OCI-LY1 (cell line): ENCODE measurements around the gene STMN1.
A peak's percentile ranks its signal among the peaks of the same experiment; 100 is the strongest.

ENCODE experiments used
- H2AFZ ChIP-seq: fragments of 200-600 bp; sonication (generic), shearing (Covaris generic); 2 replicates; pipeline ENCODE4 v1.6.0; 2014; ENCODE audit warnings: antibody characterized with exemption, mild to moderate bottlenecking, low read length
- H3F3A ChIP-seq: fragments of 200-600 bp; sonication (generic), shearing (Covaris generic); 2 replicates; pipeline ENCODE4 v1.6.0; 2014; ENCODE audit warnings: mild to moderate bottlenecking, antibody characterized with exemption, low read length, moderate library complexity; ENCODE audit not compliant: insufficient read depth
- H3K27ac ChIP-seq: fragments of 200-600 bp; sonication (generic); 2 replicates; pipeline ENCODE4 v1.5.1; 2014; ENCODE audit warnings: low read length, mixed run types, mild to moderate bottlenecking, low read depth; ENCODE audit not compliant: poor library complexity, severe bottlenecking
- H3K27me3 ChIP-seq: fragments of 200-600 bp; sonication (generic); 2 replicates; pipeline ENCODE4 v1.6.0; 2014; ENCODE audit warnings: antibody characterized with exemption, mild to moderate bottlenecking, low read length, moderate library complexity; ENCODE audit not compliant: insufficient read depth
- H3K36me3 ChIP-seq: fragments of 200-600 bp; sonication (generic); 2 replicates; pipeline ENCODE4 v1.6.1; 2014; ENCODE audit warnings: mild to moderate bottlenecking, antibody characterized with exemption, low read length, moderate library complexity, mixed read lengths; ENCODE audit not compliant: insufficient read depth
- H3K4me1 ChIP-seq: fragments of 200-600 bp; sonication (generic); 2 replicates; pipeline ENCODE4 v1.5.1; 2014; ENCODE audit warnings: mild to moderate bottlenecking, low read length, moderate library complexity; ENCODE audit not compliant: insufficient read depth, severe bottlenecking
- H3K4me2 ChIP-seq: fragments of 200-600 bp; sonication (generic), shearing (Covaris generic); 2 replicates; pipeline ENCODE4 v1.6.1; 2014; ENCODE audit warnings: low read length
- H3K4me3 ChIP-seq: fragments of 200-600 bp; sonication (generic); 2 replicates; pipeline ENCODE4 v1.5.1; 2014; ENCODE audit warnings: low read length, low read depth, mild to moderate bottlenecking, mixed read lengths; ENCODE audit not compliant: poor library complexity, severe bottlenecking
- H3K79me2 ChIP-seq: fragments of 200-600 bp; shearing (Covaris generic); 2 replicates; pipeline ENCODE4 v1.6.1; 2016; ENCODE audit warnings: mixed run types, low read length, mixed read lengths; ENCODE audit not compliant: insufficient read depth
- H3K9ac ChIP-seq: fragments of 200-600 bp; sonication (generic), shearing (Covaris generic); 2 replicates; pipeline ENCODE4 v1.6.1; 2014; ENCODE audit warnings: mild to moderate bottlenecking, low read length, mixed read lengths
- H3K9me2 ChIP-seq: fragments of 200-600 bp; sonication (generic), shearing (Covaris generic); 2 replicates; pipeline ENCODE4 v1.6.1; 2014; ENCODE audit warnings: low read depth, mild to moderate bottlenecking, low read length, mixed read lengths
- H3K9me3 ChIP-seq: fragments of 200-600 bp; shearing (Covaris generic); 2 replicates; pipeline ENCODE4 v1.6.1; 2014; ENCODE audit warnings: low read length, mixed read lengths
- H4K20me1 ChIP-seq: fragments of 200-600 bp; sonication (generic), shearing (Covaris generic); 2 replicates; pipeline ENCODE4 v1.6.0; 2016; ENCODE audit warnings: mild to moderate bottlenecking, low read length; ENCODE audit not compliant: insufficient read depth
- CTCF ChIP-seq: fragments of 200-600 bp; sonication (generic), shearing (Covaris generic); IDR thresholded peaks from 2 replicates; pipeline ENCODE4 v1.5.1; 2017; ENCODE audit warnings: mild to moderate bottlenecking, antibody characterized with exemption, low read length, moderate library complexity, mixed read lengths
- EZH2 ChIP-seq: fragments of 200-600 bp; sonication (generic), shearing (Covaris generic); IDR thresholded peaks from 2 replicates; pipeline ENCODE4 v1.8.0; 2017; ENCODE audit warnings: borderline replicate concordance, mixed run types, mild to moderate bottlenecking, antibody characterized with exemption, low read length, moderate library complexity, mixed read lengths

Gene STMN1

DNA sequence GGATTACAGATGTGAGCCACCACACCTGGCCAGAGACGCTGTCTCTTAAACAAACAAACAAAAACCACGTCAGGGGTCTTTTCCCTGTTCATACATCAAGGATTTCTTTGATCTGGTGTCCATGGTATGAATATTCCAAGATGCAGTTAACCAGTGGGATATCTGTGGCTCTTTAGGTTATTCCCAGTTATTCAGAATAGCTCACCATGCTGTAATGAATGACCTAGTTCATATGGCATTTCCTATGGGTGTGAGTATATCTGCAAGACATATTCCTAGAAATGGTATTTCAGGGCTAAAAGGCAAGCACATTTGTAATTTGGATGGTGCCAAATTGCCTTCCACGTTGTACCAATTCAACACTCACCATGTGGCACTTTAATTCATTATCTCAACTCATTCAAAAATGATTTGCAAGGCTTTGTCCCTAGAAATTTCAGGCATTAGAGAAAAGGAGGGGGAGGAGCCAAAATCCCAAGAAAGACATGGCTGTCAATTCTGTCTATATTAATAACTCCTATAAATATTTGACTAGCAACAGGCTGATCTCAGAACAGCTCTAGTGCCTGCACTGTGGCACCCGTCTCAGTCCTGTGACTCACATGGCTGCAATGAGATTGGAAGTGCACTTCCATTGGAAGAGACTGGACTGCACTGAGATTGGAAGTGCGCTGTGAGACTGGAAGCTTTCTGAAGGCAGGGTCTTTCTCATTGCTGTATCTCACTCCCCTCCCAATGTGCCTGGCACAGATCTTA lies 6.0 kb upstream of the STMN1 start:
- H3K4me2 ChIP-seq, result no peak overlapping the region
- no peaks in the 10 kb centered on the region for H3F3A ChIP-seq
- H3K36me3 ChIP-seq, result no peaks in the 10 kb centered on the region
- peaks cover 16% of the 10 kb centered on the region for H3K4me1 ChIP-seq
- no peak for TF ChIP-seq EZH2
- no peak for TF ChIP-seq CTCF
- H3K9ac ChIP-seq, result no peak overlapping the region
- H3K9me2 ChIP-seq, result no peaks in the 10 kb centered on the region
- H2AFZ ChIP-seq, result no peak overlapping the region
- no peak overlapping the region for H3K4me3 ChIP-seq
- H3K9me3 ChIP-seq, result no peaks in the 10 kb centered on the region
- H3K27ac ChIP-seq, result no peak overlapping the region
- no peaks in the 10 kb centered on the region for H4K20me1 ChIP-seq
- H3K27me3 ChIP-seq, result no peaks in the 10 kb centered on the region
- no peaks in the 10 kb centered on the region for H3K79me2 ChIP-seq

DNA sequence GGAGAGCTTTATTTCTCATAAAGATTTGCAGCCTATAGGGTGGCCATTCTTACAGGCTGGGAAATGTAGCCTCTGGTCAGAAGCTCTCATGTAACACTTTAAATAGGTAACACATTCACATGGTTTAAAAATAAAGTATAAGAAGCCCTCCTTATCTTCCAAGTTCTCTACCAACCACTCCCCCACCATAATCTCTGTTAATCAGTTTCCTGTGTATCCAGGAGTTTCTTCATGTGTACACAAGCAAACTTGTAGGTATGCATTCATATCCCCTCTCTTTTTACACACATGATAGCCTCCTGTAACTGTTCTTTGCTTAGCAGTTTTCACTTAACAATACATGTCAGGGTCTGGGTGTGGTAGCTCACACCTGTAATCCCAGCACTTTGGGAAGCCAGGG lies 4.9 kb upstream of the STMN1 start:
- Histone ChIP-seq H3K79me2 (no peaks in the 10 kb centered on the region), H3K4me3 (no peak overlapping the region), H3K4me1 (peaks cover 24% of the 10 kb centered on the region), H3K9ac (no peak overlapping the region), H3K27me3 (no peaks in the 10 kb centered on the region), H4K20me1 (no peaks in the 10 kb centered on the region), H3F3A (no peaks in the 10 kb centered on the region), H3K9me2 (no peaks in the 10 kb centered on the region), H3K27ac (no peak overlapping the region), H3K9me3 (no peaks in the 10 kb centered on the region), H3K36me3 (no peaks in the 10 kb centered on the region), H3K4me2 (no peak overlapping the region), H2AFZ (no peak overlapping the region)
- TF ChIP-seq EZH2 (no peak), CTCF (no peak)

DNA sequence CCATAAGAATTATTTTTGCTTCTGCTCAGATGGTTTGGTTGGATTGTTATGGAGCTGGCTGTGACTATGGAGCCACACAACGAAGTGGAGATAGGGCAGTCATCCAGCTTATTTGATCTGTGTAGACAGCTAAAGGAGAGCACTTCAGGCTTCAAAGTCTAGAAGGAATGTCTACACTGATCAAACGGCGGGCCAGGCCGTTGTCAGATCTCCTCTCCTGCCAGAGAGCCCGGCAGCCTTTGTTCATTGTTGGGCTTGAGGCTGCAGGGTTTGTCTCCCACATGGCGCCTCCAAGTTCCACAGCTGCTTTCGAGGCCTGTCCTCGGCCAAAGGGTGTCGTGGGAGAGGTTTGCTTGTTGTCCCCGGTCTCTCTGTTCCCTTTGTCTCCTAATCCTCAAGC lies 2.8 kb upstream of the STMN1 start:
- H3K36me3 ChIP-seq, result peaks cover 12% of the 10 kb centered on the region
- H3F3A ChIP-seq, result no peaks in the 10 kb centered on the region
- H3K4me1 ChIP-seq, result peaks cover 22% of the 10 kb centered on the region
- no peaks in the 10 kb centered on the region for H3K9me3 ChIP-seq
- H2AFZ ChIP-seq, result peak overlapping the region; percentile 80; the same call in 1 of the 2 replicates
- H3K4me3 ChIP-seq, result no peak overlapping the region
- H3K4me2 ChIP-seq, result no peak overlapping the region
- peaks cover 13% of the 10 kb centered on the region for H3K79me2 ChIP-seq
- no peaks in the 10 kb centered on the region for H4K20me1 ChIP-seq
- no peaks in the 10 kb centered on the region for H3K27me3 ChIP-seq
- TF ChIP-seq EZH2, result no peak
- TF ChIP-seq CTCF, result no peak
- H3K9ac ChIP-seq, result no peak overlapping the region
- H3K27ac ChIP-seq, result no peak overlapping the region
- H3K9me2 ChIP-seq, result no peaks in the 10 kb centered on the region
